Gastroesophageal sphincter (tissue), 4 donors: ENCODE measurements around the gene TOMM6. TPM values are rescaled to one million over a fixed set of nuclear protein-coding genes. Genes with fewer than 3 reads are reported as not detected.

Experiments used
- ATAC-seq: fragments of 150-250 bp; one replicate; pipeline ENCODE4 v1.9.1; 2016; ENCODE audit warnings: mild to moderate bottlenecking, moderate library complexity
- H3K27ac ChIP-seq, 4 donors: fragments of 200-600 bp; sonication (generic) in 3 of 4; 1 replicate in 3 of 4; 2 replicates in 1 of 4; pipeline ENCODE4 v1.5.1; 2016 to 2019
- H3K27me3 ChIP-seq: fragments of 200-600 bp; sonication (generic); one replicate; pipeline ENCODE4 v1.5.1; 2019
- H3K36me3 ChIP-seq, 2 donors: fragments of 200-600 bp; sonication (generic); one replicate each; pipeline ENCODE4 v1.5.1; 2019; ENCODE audit warnings: control low read depth in 1 of 2
- H3K4me1 ChIP-seq, 3 donors: fragments of 200-600 bp; sonication (generic); 1 replicate in 2 of 3; 2 replicates in 1 of 3; pipeline ENCODE4 v1.5.1; 2016 to 2019; ENCODE audit warnings: control low read depth in 2 of 3
- H3K4me3 ChIP-seq, 2 donors: fragments of 200-600 bp; sonication (generic); one replicate each; pipeline ENCODE4 v1.5.1; 2019; ENCODE audit warnings: mild to moderate bottlenecking in 1 of 2, moderate library complexity in 1 of 2
- H3K9me3 ChIP-seq, 3 donors: fragments of 200-600 bp; sonication (generic); one replicate each; pipeline ENCODE4 v1.5.1; 2017 to 2019; ENCODE audit warnings: control low read depth in 2 of 3
- CTCF ChIP-seq, 4 experiments: fragments of 200-600 bp in 2 of 4; fragments of 450-650 bp in 2 of 4; sonication (generic) in 1 of 4; IDR thresholded peaks; one replicate each; pipeline ENCODE4 v1.5.1; 2017 to 2019; ENCODE audit warnings: antibody characterized with exemption in 4 of 4, mild to moderate bottlenecking in 2 of 4, moderate library complexity in 2 of 4
- EP300 ChIP-seq: sonication (generic); formaldehyde crosslinking; IDR thresholded peaks from one replicate; pipeline ENCODE4 v1.6.1; 2017; ENCODE audit warnings: antibody characterized with exemption, mild to moderate bottlenecking
- POLR2A ChIP-seq, 2 donors: fragments of 450-650 bp; IDR thresholded peaks; one replicate each; pipeline ENCODE4 v1.6.1; 2017; ENCODE audit warnings: antibody characterized with exemption in 2 of 2, mild to moderate bottlenecking in 2 of 2, moderate library complexity in 1 of 2
- POLR2AphosphoS5 ChIP-seq: sonication (generic); formaldehyde crosslinking; IDR thresholded peaks from one replicate; pipeline ENCODE4 v1.6.1; 2017; ENCODE audit warnings: antibody characterized with exemption
- WGBS, 2 donors: methylation state at CpG; one replicate each; pipeline ENCODE4 v1.1.5; 2018; ENCODE audit warnings: low coverage in 1 of 2; 5-methylcytosine and 5-hydroxymethylcytosine counted together
- total RNA-seq, 4 donors: library from RNA; depleted of rRNA; stranded (reverse); fragments of >200 nt; gene quantifications; one replicate each; pipeline ENCODE4 v1.1.0, GENCODE V29; 2016

TOMM6 gene
- total RNA-seq, 4 donors from 2014 or later: 74.2 to 120 (median 91.3) TPM

DNA sequence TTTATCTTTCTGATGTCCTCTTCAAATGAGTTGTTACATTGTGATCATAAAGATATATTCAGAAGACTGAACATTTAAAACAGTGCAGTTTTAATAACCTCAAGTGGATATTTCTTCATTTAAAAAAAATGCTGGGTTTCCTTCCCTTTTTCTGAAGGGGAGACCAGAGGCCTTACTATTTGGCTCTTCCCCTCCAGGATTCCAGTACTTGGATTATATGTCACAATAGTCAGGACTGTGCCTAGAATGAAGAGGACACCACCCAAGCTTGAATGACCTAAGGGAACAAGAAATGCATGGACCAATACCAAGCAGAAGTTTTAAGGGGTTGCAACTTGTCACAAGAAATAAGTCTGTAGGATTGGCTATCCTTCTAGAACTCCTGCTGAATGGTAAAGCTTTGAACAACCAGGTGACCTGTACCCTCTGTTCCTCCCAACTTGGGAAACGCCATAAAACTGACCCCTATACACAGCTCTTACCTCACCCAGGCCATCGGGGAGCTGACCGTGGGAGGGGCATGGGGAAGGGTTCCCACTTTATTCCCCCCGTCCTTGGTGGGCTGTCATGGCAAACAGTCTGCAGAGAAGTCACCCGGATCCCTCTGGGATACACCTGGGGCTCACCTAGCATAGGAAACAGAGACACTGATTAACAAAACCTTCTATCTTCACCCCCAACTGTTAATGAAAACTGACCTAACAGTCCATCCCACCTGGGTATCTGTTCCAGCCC is 9.8 kb upstream of the TOMM6 start:
- no peak overlapping the region for H3K4me3 ChIP-seq
- no peak for ATAC-seq
- H3K27me3 ChIP-seq: no peaks in the 10 kb centered on the region
- H3K27ac ChIP-seq: no peak overlapping the region
- peaks cover 0 to 40% (median 16%) of the 10 kb centered on the region in 3 donors for H3K4me1 ChIP-seq
- H3K36me3 ChIP-seq: peaks cover 0 to 51% of the 10 kb centered on the region in 2 donors
- no peaks in the 10 kb centered on the region for H3K9me3 ChIP-seq
- TF ChIP-seq POLR2AphosphoS5: no peak
- no peak for TF ChIP-seq CTCF (IDR thresholded peaks at IDR 0.05)
- TF ChIP-seq POLR2A (IDR thresholded peaks at IDR 0.05): no peak
- TF ChIP-seq EP300: no peak
- WGBS, 2 donors: no CpG with 5 or more reads among the region's 5 CpGs

DNA sequence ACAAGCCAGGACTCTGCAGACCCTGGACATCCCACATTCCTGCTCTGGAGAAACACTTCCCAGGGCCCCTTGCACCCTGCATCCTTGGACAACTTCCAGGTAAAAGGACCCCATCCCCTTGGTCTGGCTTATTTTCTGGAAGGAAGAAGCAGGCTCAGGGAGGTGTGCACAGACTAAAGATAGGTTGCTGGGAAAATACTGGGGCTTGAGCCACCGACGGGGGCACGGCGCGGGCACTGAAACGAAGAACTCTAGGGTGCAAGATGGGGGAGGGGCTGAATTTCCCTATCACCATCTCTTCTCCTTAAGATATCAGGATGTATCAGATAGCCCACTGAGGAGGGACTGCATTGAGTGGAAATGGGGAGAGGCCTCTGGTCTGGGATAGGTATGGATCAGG is 8.6 kb upstream of the TOMM6 start:
- Histone ChIP-seq H3K27ac (peak overlapping the region in 2 of 4 donors; percentile 83 to 90), H3K9me3 (no peaks in the 10 kb centered on the region), H3K27me3 (no peaks in the 10 kb centered on the region), H3K4me1 (peaks cover 0 to 50% (median 16%) of the 10 kb centered on the region in 3 donors), H3K36me3 (peaks cover 0 to 39% of the 10 kb centered on the region in 2 donors), H3K4me3 (peak overlapping the region; percentile 83 to 86)
- 24% methylated on average over 6 of the region's 6 CpGs; no CpG with 5 or more reads in 1 of the 2 donors for WGBS, 2 donors
- TF ChIP-seq POLR2A (IDR thresholded peaks at IDR 0.05): no peak
- TF ChIP-seq CTCF (IDR thresholded peaks at IDR 0.05): no peak
- TF ChIP-seq EP300: no peak
- TF ChIP-seq POLR2AphosphoS5: no peak
- no peak for ATAC-seq

GRCh38 chr6:41779336-41779735 is 8.2 kb upstream of the TOMM6 start:
- no peak for TF ChIP-seq POLR2AphosphoS5
- TF ChIP-seq EP300: no peak
- no peak for TF ChIP-seq POLR2A (IDR thresholded peaks at IDR 0.05)
- TF ChIP-seq CTCF (IDR thresholded peaks at IDR 0.05): no peak
- H3K4me3 ChIP-seq: peak overlapping the region; percentile 83 to 86
- H3K36me3 ChIP-seq: peaks cover 0 to 35% of the 10 kb centered on the region in 2 donors
- ATAC-seq: peak; percentile 39
- peak overlapping the region in 3 of 4 donors; percentile 83 to 90 (median 89) for H3K27ac ChIP-seq
- peaks cover 0 to 55% (median 16%) of the 10 kb centered on the region in 3 donors for H3K4me1 ChIP-seq
- H3K27me3 ChIP-seq: no peaks in the 10 kb centered on the region
- WGBS, 2 donors: 0 to 2% methylated on average over 4 to 7 of the region's 16 CpGs
- no peaks in the 10 kb centered on the region for H3K9me3 ChIP-seq

- Histone ChIP-seq H3K9me3 (no peaks in the 10 kb centered on the region), H3K27ac (peak within 1 kb of the TSS; percentile 62 to 90 (median 86)), H3K36me3 (peaks cover 0 to 29% of the 10 kb centered on the region in 2 donors), H3K27me3 (no peaks in the 10 kb centered on the region), H3K4me1 (peaks cover 0 to 61% (median 16%) of the 10 kb centered on the region in 3 donors), H3K4me3 (peak within 1 kb of the TSS; percentile 83 to 86)
- WGBS, 2 donors: 0% methylated on average over 11 to 26 of the region's 73 CpGs
- peak; percentile 96 for ATAC-seq
- peak; percentile 78 to 95 (median 88) for TF ChIP-seq CTCF (IDR thresholded peaks at IDR 0.05)
- TF ChIP-seq EP300: no peak
- peak; percentile 52 for TF ChIP-seq POLR2AphosphoS5
- TF ChIP-seq POLR2A (IDR thresholded peaks at IDR 0.05): peak; percentile 25 to 56
Measured at GRCh38 chr6:41779788-41780550, 7.5 kb upstream of the TOMM6 start, which contains the start of gene FRS3. Gene FRS3 (minus strand): TSS chr6:41779900. CDS start chr6:41776987, 2,913 bp downstream.
